HPDE6-E6E7 (cell line): ENCODE results near the gene MIPEP.
"Not testable (repeated sequence)": the region's sequence is repeated elsewhere in the genome, so short reads cannot be mapped to it uniquely, and the experiment has no call there.

Source experiments
- DNase-seq: peaks from one replicate; pipeline ENCODE4 v3.0.0; 2011; ENCODE audit warnings: missing footprints; ENCODE audit errors: extremely low spot score

MIPEP gene

GRCh38 chr13:23776698-23777574 is 112.3 kb downstream of the MIPEP start:
- no peak for DNase-seq

GRCh38 chr13:23772717-23773116 is 116.5 kb downstream of the MIPEP start:
- no peak for DNase-seq

GRCh38 chr13:23771956-23772355 is 117.2 kb downstream of the MIPEP start:
- DNase-seq = no peak

DNA sequence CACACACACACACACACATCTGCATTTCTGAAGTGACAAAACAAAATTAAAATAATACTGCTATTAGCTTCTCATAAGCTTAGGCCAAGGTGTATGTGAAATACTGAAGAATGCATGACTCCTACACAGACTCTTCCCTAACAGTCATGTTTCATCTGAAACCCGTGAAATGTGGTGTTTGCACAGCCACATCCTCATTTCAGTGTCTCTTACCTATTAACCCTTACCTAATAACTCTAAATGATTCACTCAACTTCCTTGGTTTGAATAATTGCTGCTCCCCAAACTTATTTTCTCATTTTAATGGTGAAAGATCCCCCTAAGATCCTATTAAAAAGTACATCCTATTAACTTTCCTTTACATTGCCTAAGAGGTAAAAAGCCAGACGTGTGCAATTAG is 117.6 kb downstream of the MIPEP start:
- no peak for DNase-seq

GRCh38 chr13:23770973-23771372 is 118.2 kb downstream of the MIPEP start:
- DNase-seq = no peak

DNA sequence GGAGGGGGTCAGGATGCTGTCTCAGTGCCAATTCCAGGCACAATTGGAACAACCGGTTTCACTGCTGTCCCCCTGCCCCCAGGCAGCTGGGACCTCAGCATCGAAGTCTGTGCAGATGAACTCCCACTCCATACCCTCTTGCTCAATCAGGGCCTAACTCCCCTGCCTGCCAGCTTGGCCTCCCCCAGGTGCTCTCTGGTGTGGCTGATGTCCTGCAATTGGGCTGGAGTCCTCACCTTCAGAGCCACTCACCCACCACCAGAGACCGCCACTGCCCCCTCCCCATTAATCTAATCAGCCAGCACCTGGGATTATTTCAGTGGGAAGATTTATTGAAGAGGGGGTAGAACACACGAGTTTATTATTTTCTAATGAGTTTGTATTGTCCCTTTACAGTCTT is 118.8 kb downstream of the MIPEP start:
- no peak for DNase-seq

DNA sequence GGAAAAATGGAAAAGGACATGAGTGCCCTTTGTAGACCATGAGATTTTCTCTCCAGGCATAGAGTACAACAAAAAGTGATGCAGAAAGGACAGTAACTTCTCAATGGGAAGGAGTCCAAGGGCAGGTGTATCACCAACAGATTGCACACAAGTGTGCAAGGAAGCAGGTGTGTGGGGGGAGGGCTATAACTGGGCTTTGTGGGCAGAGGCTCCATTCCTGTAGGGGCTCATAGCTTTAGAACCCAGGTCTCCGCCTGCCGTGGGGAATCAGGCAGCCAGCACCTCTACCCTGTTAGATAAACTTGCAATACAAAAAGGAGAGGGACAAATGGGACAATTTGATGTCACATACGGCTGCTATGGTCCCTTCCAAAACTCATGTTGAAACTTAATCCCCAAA is 119.8 kb downstream of the MIPEP start:
- DNase-seq = no peak

DNA sequence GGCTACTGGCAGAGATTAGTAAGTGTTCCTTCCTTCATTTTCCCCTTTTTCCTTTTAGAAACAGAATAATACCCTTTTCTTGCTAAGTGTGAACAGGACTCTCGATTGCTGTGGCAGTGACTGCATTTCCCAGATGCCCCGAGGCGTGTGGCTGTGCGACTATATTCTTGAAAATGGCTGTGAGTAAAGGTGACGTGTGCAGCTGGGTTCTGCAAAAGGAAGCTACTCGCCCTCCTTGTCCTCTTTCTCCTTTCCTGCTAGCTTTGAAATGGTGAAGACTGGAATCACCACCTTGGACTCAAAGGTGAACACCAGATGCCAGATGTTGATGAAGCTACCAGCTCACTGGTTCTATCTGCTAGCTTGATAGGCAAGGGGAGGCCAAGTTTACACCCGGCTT is 121.4 kb downstream of the MIPEP start:
- no peak for DNase-seq

DNA sequence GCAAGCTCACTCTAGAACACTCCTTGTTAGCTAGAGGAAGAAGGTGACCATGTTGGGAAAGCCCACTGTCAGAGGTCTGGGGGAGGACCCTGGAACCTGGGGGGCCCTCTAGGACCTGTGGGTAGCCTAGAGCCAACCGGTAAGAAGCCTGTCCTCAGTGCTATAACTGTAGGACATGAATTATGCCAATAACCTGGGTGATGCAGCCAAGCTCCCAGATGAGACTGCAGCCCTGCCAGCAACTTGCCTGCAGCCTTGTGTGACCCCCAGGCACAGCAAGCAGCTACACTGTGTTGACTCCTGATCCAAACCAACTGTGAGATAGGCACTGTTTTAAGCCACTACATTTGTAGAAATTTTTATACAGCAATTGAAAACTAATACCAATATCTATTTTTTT is 122.3 kb downstream of the MIPEP start:
- DNase-seq = no peak

DNA sequence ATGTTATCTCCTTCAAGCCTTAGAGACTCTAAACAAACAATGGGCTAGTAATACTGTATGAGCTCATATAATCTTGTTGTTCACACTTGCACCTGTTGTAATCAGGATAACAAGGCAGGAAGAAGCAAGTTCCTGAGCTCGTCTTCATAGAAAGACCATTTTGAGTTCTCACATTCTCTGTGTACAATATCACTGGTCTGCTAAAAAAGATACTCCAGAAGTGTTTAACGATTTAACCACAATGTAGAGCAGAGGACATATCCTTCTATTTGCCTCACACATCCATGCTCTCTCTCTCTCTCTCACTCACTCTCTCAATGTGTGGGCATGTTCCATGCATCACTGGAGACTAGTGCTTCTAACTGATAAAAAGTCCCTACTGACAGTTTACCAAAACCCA is 122.9 kb downstream of the MIPEP start:
- DNase-seq = no peak

DNA sequence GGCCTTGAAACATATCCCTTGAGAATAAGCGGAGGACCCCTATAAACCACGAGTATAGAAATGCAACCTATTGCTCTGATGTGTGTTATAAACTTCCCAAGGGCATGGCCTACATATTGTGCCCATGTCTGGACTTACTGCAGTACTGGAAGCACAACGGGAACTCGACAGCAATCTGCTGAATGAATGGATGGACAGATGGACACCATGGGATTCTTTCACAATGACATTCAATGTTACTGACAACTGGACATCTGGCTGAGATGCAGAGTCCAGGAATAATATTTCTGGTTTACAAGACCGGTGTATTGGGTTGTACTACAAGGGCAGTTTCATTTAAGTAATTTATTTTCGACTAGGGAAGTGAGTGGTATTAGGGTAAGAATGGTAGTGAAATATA is 123.7 kb downstream of the MIPEP start:
- DNase-seq = no peak

DNA sequence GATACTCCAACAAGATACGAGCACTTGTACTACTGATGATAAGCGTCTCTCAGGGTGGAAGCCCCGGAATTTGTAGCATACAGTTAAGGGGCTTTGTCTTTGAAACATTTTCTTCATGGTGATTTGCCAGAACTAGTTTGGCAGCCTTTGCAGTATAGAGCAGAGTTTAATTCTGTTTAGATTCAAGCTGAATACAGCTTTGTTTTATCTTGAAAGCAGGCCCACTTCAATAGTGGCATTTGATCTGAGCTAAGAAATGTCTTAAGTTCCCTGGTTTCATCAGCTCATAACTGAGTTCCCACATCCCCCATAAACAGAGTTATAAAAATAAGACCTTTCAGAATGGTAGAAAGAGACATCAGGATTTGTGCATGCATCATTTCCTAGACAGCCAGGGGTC is 125.9 kb downstream of the MIPEP start:
- DNase-seq = no peak

DNA sequence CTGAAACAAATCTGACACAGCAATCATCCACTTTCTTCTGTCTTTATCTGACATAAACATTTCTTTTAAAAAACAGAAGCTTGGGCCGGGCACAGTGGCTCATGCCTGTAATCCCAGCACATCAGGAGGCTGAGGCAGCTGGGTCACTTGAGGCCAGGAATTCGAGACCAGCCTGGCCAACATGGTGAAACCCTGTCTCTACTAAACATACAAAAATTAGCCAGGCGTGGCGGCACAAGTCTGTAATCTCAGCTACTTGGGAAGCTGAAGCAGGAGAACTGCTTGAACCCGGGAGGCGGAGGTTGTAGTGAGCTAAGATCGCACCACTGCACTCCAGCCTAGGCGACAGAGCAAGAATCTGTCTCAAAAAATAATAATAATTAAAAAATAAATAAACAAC is 127.4 kb downstream of the MIPEP start:
- not testable (repeated sequence) for DNase-seq

- DNase-seq = no peak
These were observed 129.2 kb downstream of the MIPEP start for GRCh38 chr13:23760000-23760399.

DNA sequence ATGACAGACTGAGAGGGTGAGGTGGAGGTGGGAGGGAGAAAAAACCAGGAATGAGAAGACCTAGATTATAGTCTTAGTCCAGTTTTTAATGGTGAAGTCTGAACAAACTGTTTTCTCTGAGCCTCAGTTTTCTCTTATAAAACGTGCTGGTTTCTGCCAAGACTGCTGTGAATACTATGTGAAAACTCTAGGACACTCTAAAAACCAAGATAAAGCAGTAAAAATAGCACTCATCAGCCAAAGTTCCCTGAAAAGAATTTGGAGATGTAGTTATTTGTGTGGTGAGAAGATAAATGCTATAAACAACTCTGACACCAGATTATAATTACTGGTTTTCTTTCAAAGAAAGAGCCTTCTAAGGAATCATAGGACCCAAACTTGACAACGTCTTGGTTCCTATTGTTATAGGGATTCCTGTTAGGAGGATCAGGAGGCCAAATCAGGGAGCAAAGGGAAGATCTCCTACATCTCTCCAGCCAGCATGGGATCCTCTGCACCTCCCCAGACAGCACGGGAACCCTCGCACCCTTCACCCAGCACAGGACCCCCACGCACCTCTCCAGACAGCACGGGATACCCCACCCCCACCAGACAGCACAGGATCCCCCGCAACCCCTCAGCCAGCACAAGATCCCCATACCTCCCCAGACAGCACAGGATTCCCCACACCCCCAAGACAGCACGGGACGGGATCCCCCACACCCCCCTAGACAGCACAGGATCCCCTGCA is 130.2 kb downstream of the MIPEP start:
- DNase-seq = no peak

DNA sequence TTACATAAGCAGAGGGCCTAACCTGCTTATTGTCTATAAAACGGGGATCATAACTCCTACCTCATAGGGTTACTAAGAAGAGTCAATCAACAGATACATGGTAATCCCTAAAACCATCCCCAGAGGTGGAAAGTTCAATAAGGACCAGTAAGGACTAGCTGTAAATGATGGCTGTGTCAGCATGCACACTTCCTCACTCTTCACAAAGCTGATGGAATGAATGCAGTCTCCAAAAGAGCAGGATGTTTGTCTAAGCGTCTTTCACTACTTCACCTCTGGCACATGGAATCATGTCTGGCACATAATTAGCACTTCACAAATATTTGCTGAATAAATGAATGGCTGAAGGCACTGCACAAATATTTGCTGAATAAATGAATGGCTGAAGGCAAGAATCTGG is 134.2 kb downstream of the MIPEP start:
- DNase-seq = no peak

- no peak for DNase-seq
These were observed 134.7 kb downstream of the MIPEP start for GRCh38 chr13:23754506-23754905.

GRCh38 chr13:23753458-23753857 is 135.7 kb downstream of the MIPEP start:
- no peak for DNase-seq

DNA sequence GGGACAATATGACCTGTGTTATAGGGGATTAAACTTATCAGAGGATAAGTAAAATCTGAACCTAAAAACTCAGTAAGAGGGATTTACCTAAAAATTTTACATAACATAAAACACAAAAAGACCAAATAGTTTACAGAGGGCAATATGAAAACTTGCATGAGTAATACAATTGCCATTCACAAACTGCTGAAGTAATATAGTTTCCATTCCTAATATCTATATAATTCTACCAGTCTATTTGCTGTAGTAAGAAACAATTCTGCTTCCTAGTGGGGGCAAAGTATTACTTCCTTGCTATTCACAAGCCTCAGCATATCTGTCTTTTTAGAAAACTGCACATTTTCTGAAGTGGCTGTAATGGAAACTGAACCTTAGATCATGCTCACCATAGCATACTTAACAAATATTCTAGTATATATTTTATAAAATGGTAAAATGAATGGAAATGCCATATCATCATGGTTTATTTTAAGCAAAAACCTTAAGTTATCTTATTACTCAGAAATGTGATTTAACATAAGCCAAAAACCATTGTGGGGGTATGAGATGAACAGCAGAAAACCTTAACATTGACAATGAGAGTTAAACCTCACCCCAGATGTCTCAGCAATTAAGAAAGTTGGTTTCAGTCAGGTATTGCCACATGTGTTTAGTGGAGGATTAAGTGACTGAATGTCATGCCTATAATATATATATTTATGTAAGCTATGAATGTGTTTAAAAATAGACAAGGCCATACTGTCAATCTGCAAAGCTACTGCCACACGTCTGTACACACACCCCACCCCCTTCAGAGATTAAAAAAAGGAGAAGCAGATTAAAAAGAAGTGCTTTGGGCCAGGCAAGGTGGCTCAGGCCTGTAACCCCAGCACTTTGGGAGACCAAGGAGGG is 136.8 kb downstream of the MIPEP start:
- no peak for DNase-seq

DNA sequence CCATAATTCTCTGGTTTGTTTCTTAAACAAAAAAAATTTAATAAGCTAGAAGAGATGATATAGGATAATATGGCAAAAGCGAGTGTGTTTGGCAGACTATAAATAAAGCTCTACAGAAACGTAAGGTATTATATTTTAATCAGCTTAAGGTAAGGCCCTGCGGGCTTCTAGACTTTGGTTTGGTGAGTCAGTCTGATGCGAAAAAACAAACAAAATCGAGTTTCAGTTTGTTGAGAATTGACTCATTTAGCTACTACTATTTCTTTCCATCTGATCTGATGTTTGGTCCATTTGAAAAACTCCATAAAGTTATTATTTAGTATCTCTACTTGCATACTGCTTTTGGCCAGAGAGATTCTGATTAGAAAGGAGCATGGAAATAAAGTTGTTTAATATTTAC is 138.0 kb downstream of the MIPEP start:
- no peak for DNase-seq

- no peak for DNase-seq
These were observed 138.6 kb downstream of the MIPEP start for GRCh38 chr13:23750383-23751121.
